H1 (cell line): Measurements from ENCODE around the gene SLC38A8. TPM values are rescaled to one million over a fixed set of nuclear protein-coding genes. Genes with fewer than 3 reads are reported as not detected.

Source experiments
- ASH2L ChIP-seq: fragments of 200-600, 300-600 bp; sonication (generic); IDR thresholded peaks from one replicate; pipeline ENCODE4 v1.7.1; 2017; ENCODE audit warnings: low read length
- BACH1 ChIP-seq: IDR thresholded peaks from 2 replicates; pipeline ENCODE4 v1.6.1; 2012; ENCODE audit warnings: low read length, improper control_type of control experiment
- BCL11A ChIP-seq, 2 experiments: IDR thresholded peaks; one replicate each; pipeline ENCODE4 v1.6.1; 2011; ENCODE audit warnings: low read depth in 2 of 2, low read length in 2 of 2, mild to moderate bottlenecking in 2 of 2
- CREB1 ChIP-seq: IDR thresholded peaks from 2 replicates; pipeline ENCODE4 v1.6.1; 2012; ENCODE audit warnings: inconsistent platforms
- FOSL1 ChIP-seq: IDR thresholded peaks from 2 replicates; pipeline ENCODE4 v1.6.1; 2011; ENCODE audit warnings: mild to moderate bottlenecking, low read depth, low read length, moderate library complexity; ENCODE audit not compliant: insufficient read depth
- KDM1A ChIP-seq: fragments of 200-600, 300-600 bp; sonication (generic); IDR thresholded peaks from 2 replicates; pipeline ENCODE4 v1.7.1; 2016; ENCODE audit warnings: mild to moderate bottlenecking, low read length, borderline replicate concordance
- PHF8 ChIP-seq: fragments of 200-600 bp; sonication (generic); conservative IDR thresholded peaks from 2 replicates; pipeline ENCODE4 v1.7.1; 2012; ENCODE audit warnings: low read depth, mild to moderate bottlenecking, inconsistent platforms, low read length, moderate library complexity
- SIN3A ChIP-seq, 2 experiments: IDR thresholded peaks in 1 of 2; conservative IDR thresholded peaks in 1 of 2; 2 replicates each; pipeline ENCODE4 v1.6.1; 2011 to 2012; ENCODE audit warnings: low read length in 2 of 2, improper control_type of control experiment in 1 of 2, low read depth in 1 of 2, mild to moderate bottlenecking in 1 of 2
- SIX5 ChIP-seq: IDR thresholded peaks from 2 replicates; pipeline ENCODE4 v1.6.1; 2011; ENCODE audit warnings: mild to moderate bottlenecking, low read depth, low read length
- TAF1 ChIP-seq: IDR thresholded peaks from 2 replicates; pipeline ENCODE4 v1.6.1; 2011; ENCODE audit warnings: mild to moderate bottlenecking, low read depth, low read length
- polyA plus RNA-seq, 7 experiments: library from polyadenylated mRNA; depleted of rRNA in 3 of 7; stranded (reverse) in 5 of 7; unstranded in 2 of 7; fragments of >200 nt in 5 of 7; fragments of 200-250 nt in 2 of 7; gene quantifications; 1 replicate in 5 of 7; 2 replicates in 1 of 7; 4 replicates in 1 of 7; pipeline versions ENCODE4 v1.2.1 to v1.2.3, GENCODE V29; 2011 to 2013; ENCODE audit warnings: missing spikeins in 2 of 7, mixed read lengths in 2 of 7
- total RNA-seq: library from RNA; stranded (reverse); fragmentation: NEBNext Ultra II Directional; extraction: Animal tissue kit (Norgen Biotek cat#: 25700); gene quantifications from 2 replicates; pipeline ENCODE4 v1.2.1, GENCODE V29; 2021
- TF ChIP-seq, protein P1 (sequence below): fragments of 300-600 bp; sonication (generic); IDR thresholded peaks from 2 replicates; pipeline ENCODE4 v1.7.1; 2012; ENCODE audit warnings: low read length, moderate library complexity, mild to moderate bottlenecking, inconsistent platforms; ENCODE audit not compliant: insufficient replicate concordance
- TF ChIP-seq, protein P2 (sequence below): IDR thresholded peaks from 2 replicates; pipeline ENCODE4 v1.6.1; 2011; ENCODE audit warnings: low read length, improper control_type of control experiment

Gene SLC38A8
- total and polyA plus RNA-seq, 2 of the 8 experiments (the other 6 are each of a cell fraction or from before 2014, with no cell fraction given): 0.08 TPM; not detected in 1

DNA sequence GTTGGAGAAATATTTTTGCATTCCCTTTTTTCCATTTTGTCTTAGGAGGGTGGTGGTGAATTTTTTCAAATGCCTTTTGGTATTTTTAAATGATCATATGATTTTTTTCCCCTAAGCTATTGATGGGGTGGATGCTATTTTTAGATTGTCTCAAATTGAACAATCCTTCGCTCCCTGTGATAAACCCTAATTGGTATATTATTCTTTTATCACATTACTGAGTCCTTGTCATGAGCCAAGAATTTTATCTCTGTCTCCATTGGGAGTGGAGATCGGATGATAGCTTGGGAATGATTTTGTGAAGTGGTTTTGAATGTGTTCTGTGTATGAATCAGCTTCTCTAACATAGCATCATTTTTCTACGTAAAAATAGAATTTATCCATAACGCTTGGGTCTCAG lies 59.1 kb downstream of the SLC38A8 start (continued):
- TF ChIP-seq, protein P1, sequence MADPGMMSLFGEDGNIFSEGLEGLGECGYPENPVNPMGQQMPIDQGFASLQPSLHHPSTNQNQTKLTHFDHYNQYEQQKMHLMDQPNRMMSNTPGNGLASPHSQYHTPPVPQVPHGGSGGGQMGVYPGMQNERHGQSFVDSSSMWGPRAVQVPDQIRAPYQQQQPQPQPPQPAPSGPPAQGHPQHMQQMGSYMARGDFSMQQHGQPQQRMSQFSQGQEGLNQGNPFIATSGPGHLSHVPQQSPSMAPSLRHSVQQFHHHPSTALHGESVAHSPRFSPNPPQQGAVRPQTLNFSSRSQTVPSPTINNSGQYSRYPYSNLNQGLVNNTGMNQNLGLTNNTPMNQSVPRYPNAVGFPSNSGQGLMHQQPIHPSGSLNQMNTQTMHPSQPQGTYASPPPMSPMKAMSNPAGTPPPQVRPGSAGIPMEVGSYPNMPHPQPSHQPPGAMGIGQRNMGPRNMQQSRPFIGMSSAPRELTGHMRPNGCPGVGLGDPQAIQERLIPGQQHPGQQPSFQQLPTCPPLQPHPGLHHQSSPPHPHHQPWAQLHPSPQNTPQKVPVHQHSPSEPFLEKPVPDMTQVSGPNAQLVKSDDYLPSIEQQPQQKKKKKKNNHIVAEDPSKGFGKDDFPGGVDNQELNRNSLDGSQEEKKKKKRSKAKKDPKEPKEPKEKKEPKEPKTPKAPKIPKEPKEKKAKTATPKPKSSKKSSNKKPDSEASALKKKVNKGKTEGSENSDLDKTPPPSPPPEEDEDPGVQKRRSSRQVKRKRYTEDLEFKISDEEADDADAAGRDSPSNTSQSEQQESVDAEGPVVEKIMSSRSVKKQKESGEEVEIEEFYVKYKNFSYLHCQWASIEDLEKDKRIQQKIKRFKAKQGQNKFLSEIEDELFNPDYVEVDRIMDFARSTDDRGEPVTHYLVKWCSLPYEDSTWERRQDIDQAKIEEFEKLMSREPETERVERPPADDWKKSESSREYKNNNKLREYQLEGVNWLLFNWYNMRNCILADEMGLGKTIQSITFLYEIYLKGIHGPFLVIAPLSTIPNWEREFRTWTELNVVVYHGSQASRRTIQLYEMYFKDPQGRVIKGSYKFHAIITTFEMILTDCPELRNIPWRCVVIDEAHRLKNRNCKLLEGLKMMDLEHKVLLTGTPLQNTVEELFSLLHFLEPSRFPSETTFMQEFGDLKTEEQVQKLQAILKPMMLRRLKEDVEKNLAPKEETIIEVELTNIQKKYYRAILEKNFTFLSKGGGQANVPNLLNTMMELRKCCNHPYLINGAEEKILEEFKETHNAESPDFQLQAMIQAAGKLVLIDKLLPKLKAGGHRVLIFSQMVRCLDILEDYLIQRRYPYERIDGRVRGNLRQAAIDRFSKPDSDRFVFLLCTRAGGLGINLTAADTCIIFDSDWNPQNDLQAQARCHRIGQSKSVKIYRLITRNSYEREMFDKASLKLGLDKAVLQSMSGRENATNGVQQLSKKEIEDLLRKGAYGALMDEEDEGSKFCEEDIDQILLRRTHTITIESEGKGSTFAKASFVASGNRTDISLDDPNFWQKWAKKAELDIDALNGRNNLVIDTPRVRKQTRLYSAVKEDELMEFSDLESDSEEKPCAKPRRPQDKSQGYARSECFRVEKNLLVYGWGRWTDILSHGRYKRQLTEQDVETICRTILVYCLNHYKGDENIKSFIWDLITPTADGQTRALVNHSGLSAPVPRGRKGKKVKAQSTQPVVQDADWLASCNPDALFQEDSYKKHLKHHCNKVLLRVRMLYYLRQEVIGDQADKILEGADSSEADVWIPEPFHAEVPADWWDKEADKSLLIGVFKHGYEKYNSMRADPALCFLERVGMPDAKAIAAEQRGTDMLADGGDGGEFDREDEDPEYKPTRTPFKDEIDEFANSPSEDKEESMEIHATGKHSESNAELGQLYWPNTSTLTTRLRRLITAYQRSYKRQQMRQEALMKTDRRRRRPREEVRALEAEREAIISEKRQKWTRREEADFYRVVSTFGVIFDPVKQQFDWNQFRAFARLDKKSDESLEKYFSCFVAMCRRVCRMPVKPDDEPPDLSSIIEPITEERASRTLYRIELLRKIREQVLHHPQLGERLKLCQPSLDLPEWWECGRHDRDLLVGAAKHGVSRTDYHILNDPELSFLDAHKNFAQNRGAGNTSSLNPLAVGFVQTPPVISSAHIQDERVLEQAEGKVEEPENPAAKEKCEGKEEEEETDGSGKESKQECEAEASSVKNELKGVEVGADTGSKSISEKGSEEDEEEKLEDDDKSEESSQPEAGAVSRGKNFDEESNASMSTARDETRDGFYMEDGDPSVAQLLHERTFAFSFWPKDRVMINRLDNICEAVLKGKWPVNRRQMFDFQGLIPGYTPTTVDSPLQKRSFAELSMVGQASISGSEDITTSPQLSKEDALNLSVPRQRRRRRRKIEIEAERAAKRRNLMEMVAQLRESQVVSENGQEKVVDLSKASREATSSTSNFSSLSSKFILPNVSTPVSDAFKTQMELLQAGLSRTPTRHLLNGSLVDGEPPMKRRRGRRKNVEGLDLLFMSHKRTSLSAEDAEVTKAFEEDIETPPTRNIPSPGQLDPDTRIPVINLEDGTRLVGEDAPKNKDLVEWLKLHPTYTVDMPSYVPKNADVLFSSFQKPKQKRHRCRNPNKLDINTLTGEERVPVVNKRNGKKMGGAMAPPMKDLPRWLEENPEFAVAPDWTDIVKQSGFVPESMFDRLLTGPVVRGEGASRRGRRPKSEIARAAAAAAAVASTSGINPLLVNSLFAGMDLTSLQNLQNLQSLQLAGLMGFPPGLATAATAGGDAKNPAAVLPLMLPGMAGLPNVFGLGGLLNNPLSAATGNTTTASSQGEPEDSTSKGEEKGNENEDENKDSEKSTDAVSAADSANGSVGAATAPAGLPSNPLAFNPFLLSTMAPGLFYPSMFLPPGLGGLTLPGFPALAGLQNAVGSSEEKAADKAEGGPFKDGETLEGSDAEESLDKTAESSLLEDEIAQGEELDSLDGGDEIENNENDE: no peak
- TF ChIP-seq FOSL1 (no peak), SIX5 (no peak), SIN3A (conservative IDR thresholded peaks at IDR 0.05 in 1 of 2, IDR thresholded peaks at IDR 0.05 in 1 of 2; ENCODE audit: low read depth in 1 of 2, low read length in 2 of 2) (no peak), TAF1 (no peak), CREB1 (no peak), PHF8 (no peak), ASH2L (no peak), BCL11A (IDR thresholded peaks at IDR 0.05; ENCODE audit: low read depth in 2 of 2, low read length in 2 of 2) (no peak), BACH1 (no peak), KDM1A (no peak)
- TF ChIP-seq, protein P2, sequence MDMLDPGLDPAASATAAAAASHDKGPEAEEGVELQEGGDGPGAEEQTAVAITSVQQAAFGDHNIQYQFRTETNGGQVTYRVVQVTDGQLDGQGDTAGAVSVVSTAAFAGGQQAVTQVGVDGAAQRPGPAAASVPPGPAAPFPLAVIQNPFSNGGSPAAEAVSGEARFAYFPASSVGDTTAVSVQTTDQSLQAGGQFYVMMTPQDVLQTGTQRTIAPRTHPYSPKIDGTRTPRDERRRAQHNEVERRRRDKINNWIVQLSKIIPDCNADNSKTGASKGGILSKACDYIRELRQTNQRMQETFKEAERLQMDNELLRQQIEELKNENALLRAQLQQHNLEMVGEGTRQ: no peak
